K562 (cell line): Measurements from ENCODE around the gene HLA-DOB. TPM values are rescaled to one million over a fixed set of nuclear protein-coding genes. Genes with fewer than 3 reads are reported as not detected.

ENCODE experiments used
- ATAC-seq: fragments of 200-7000 bp; cut with Tn5 transposase; 3 replicates; pipeline ENCODE4 v1.9.1; 2020; ENCODE audit warnings: moderate library complexity
- BruUV-seq: library from RNA; stranded (reverse); fragments of 400-500 nt; replicated peaks from 2 replicates; lab custom pipeline; 2021; lab: Mats Ljungman, UMichigan
- CTCF ChIA-PET: fragments of 300-600 bp; formaldehyde crosslinking; extraction: SDS; loops from one replicate; lab custom pipeline; 2021; ENCODE audit warnings: low intra/inter-chr PET ratio; lab: Yijun Ruan, JAX
- POLR2A ChIA-PET: fragments of 300-600, 350-650 bp; sonication (Branson Sonifier 250); formaldehyde crosslinking; extraction: SDS; loops from one replicate; lab custom pipeline; 2021; ENCODE audit warnings: antibody characterized with exemption, inconsistent platforms; lab: Yijun Ruan, JAX
- DNase-seq, 4 experiments: peaks; one replicate each; pipeline versions ENCODE4 v3.0.0 to v3.0.0-alpha.2; 2011 to 2018; ENCODE audit warnings: low spot score in 3 of 4, mixed read lengths in 3 of 4; ENCODE audit errors: extremely low read depth in 1 of 4
- FAIRE-seq: peaks from 2 replicates; lab custom pipeline; 2011; peaks lifted over from hg19 to GRCh38; lab: Jason Lieb, UNC
- H2AFZ ChIP-seq: 2 replicates; pipeline ENCODE4 v1.6.0; 2011; ENCODE audit warnings: low read depth, low read length, control low read depth, inconsistent platforms
- H3K27ac ChIP-seq: fragments of 200-600 bp; 3 replicates; pipeline ENCODE4 v1.8.0; 2011; ENCODE audit warnings: low read depth, mild to moderate bottlenecking, control low read depth, inconsistent platforms, low read length, moderate library complexity, mixed read lengths; ENCODE audit errors: extremely low read depth
- H3K27me3 ChIP-seq, 2 experiments: fragments of 300-600 bp in 1 of 2; 2 replicates in 1 of 2; 3 replicates in 1 of 2; pipeline versions ENCODE4 v1.6.0 to v1.8.0; 2011; ENCODE audit warnings: inconsistent platforms in 2 of 2, low read length in 2 of 2, mild to moderate bottlenecking in 1 of 2, mixed read lengths in 1 of 2, moderate library complexity in 1 of 2; ENCODE audit not compliant: control insufficient read depth in 2 of 2, insufficient read depth in 2 of 2
- H3K36me3 ChIP-seq: fragments of 300-600 bp; 3 replicates; pipeline ENCODE4 v1.8.0; 2011; ENCODE audit warnings: mild to moderate bottlenecking, low read length, inconsistent platforms; ENCODE audit not compliant: control insufficient read depth, insufficient read depth
- H3K4me1 ChIP-seq, 2 experiments: fragments of 200-600 bp in 1 of 2; replicated peaks in 1 of 2; 2 replicates in 1 of 2; 3 replicates in 1 of 2; pipeline versions ENCODE4 v1.5.1 to v1.8.0; 2011; ENCODE audit warnings: inconsistent platforms in 2 of 2, low read length in 2 of 2, mild to moderate bottlenecking in 1 of 2, mixed read lengths in 1 of 2, moderate library complexity in 1 of 2; ENCODE audit not compliant: control insufficient read depth in 2 of 2, insufficient read depth in 2 of 2
- H3K4me2 ChIP-seq: 2 replicates; pipeline ENCODE4 v1.6.1; 2011; ENCODE audit warnings: low read length, control low read depth, inconsistent platforms, mixed read lengths; ENCODE audit not compliant: insufficient read depth
- H3K4me3 ChIP-seq: fragments of 200-600 bp; sonication (generic), shearing (Covaris generic); 2 replicates; pipeline ENCODE4 v1.5.1; 2016; ENCODE audit warnings: control low read depth, inconsistent platforms
- H3K79me2 ChIP-seq: fragments of 200-600 bp; 3 replicates; pipeline ENCODE4 v1.8.0; 2011; ENCODE audit warnings: low read length, inconsistent platforms; ENCODE audit not compliant: control insufficient read depth, insufficient read depth
- H3K9ac ChIP-seq, 2 experiments: 2 replicates each; pipeline versions ENCODE4 v1.6.0 to v1.6.1; 2011; ENCODE audit warnings: low read depth in 2 of 2, low read length in 2 of 2, control low read depth in 1 of 2, inconsistent platforms in 1 of 2, mild to moderate bottlenecking in 1 of 2, mixed read lengths in 1 of 2; ENCODE audit not compliant: insufficient read depth in 1 of 2
- H3K9me1 ChIP-seq: one replicate; pipeline ENCODE4 v1.6.0; 2011; ENCODE audit warnings: inconsistent platforms, mild to moderate bottlenecking, low read length, moderate library complexity; ENCODE audit not compliant: control insufficient read depth, insufficient read depth
- H3K9me3 ChIP-seq: replicated peaks from 2 replicates; pipeline ENCODE4 v1.5.1; 2011; ENCODE audit warnings: low read depth, low read length, inconsistent platforms; ENCODE audit not compliant: control insufficient read depth, insufficient read depth
- H4K20me1 ChIP-seq: replicated peaks from 2 replicates; pipeline ENCODE4 v1.6.1; 2011; ENCODE audit warnings: low read length, inconsistent platforms, mixed read lengths; ENCODE audit not compliant: control insufficient read depth, insufficient read depth
- EGR1 ChIP-seq: fragments of 450-650 bp; conservative IDR thresholded peaks from 2 replicates; pipeline ENCODE4 v1.6.1; 2017; ENCODE audit warnings: mild to moderate bottlenecking
- MTA2 ChIP-seq: fragments of 450-650 bp; IDR thresholded peaks from 2 replicates; pipeline ENCODE4 v1.6.1; 2016; ENCODE audit warnings: low read depth
- NCOR1 ChIP-seq: fragments of 450-650 bp; IDR thresholded peaks from 2 replicates; pipeline ENCODE4 v1.6.1; 2016; ENCODE audit warnings: mild to moderate bottlenecking, moderate library complexity
- PHB2 ChIP-seq: fragments of 450-650 bp; IDR thresholded peaks from 2 replicates; pipeline ENCODE4 v1.6.1; 2017; ENCODE audit warnings: low read depth
- SMARCC2 ChIP-seq: fragments of 450-650 bp; IDR thresholded peaks from 2 replicates; pipeline ENCODE4 v1.6.1; 2017; ENCODE audit warnings: antibody characterized with exemption, moderate library complexity, mild to moderate bottlenecking, low read depth
- TAF9B ChIP-seq: fragments of 450-650 bp; IDR thresholded peaks from 2 replicates; pipeline ENCODE4 v1.6.1; 2018; ENCODE audit warnings: mild to moderate bottlenecking; ENCODE audit not compliant: partially characterized antibody
- TAL1 ChIP-seq: fragments of 450-650 bp; IDR thresholded peaks from 2 replicates; pipeline ENCODE4 v1.6.1; 2016; ENCODE audit warnings: mild to moderate bottlenecking
- WGBS: fragments of 100-300 bp; shearing (Covaris generic); methylation state at CpG from one replicate; pipeline ENCODE4 v1.1.6; 2016; ENCODE audit warnings: low coverage, mixed read lengths; ENCODE audit not compliant: insufficient coverage; ENCODE audit errors: missing lambda C conversion rate; 5-methylcytosine and 5-hydroxymethylcytosine counted together
- in situ Hi-C: fragments of 300-500 bp; cut with MboI; formaldehyde crosslinking; loops from 4 replicates; pipeline ENCODE4 v1.15.0; 2018; ENCODE audit warnings: inconsistent platforms, mixed read lengths
- intact Hi-C: fragments of 100-400 bp; cut with micrococcal nuclease; formaldehyde crosslinking; loops from 2 replicates; pipeline ENCODE4 v1.14.2; 2022
- polyA plus RNA-seq, 8 experiments: library from polyadenylated mRNA; depleted of rRNA in 4 of 8; stranded (reverse) in 5 of 8; unstranded in 3 of 8; fragments of >200 nt; fragmentation: Nextera tagmentation in 2 of 8; fragmentation: Illumina TruSeq in 1 of 8; extraction: Ambion mirVana in 2 of 8; extraction: Trizol in 1 of 8; gene quantifications; 2 replicates each; pipeline versions ENCODE4 v1.2.1 to v1.2.3, GENCODE V29; 2011 to 2014; ENCODE audit warnings: inconsistent platforms in 1 of 8, missing spikeins in 1 of 8
- total RNA-seq, 7 experiments: library from RNA; depleted of rRNA in 6 of 7; stranded (reverse); fragments of >200 nt in 6 of 7; fragmentation: Illumina TruSeq in 2 of 7; extraction: Trizol in 2 of 7; gene quantifications; 2 replicates each; pipeline versions ENCODE4 v1.2.1 to v1.2.3, GENCODE V29; 2011 to 2021; ENCODE audit warnings: low replicate concordance in 1 of 7
- TF ChIP-seq, protein P1 (sequence below): sonication (generic); formaldehyde crosslinking; IDR thresholded peaks from 2 replicates; pipeline ENCODE4 v1.8.1; 2023; ENCODE audit warnings: missing genetic modification reagents, mild to moderate bottlenecking, borderline replicate concordance

HLA-DOB gene
- total and polyA plus RNA-seq, 9 of the 15 experiments (the other 6 are each of a cell fraction or from before 2014, with no cell fraction given), result 1.2 to 4.0 (median 2.5) TPM

DNA sequence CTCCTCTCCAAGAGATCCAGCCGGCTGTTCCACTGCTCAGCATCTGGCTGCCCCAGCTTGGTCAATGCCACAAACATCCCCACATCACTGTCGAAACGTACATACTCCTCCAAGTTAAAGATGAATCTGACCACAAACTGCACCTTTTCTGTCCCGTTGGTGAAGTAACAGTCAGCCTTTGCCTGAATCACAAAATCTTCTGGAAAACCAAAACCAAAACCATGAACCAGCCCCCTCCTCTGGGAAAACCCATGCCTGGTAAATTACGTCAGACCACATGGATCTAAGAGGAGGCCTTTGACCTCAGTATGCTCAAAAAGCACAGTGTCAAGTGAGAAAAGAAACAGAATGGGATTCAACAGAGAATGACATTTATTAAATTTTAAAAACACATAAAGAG is 1.7 kb downstream of the HLA-DOB start (continued):
- TF ChIP-seq, protein P1, sequence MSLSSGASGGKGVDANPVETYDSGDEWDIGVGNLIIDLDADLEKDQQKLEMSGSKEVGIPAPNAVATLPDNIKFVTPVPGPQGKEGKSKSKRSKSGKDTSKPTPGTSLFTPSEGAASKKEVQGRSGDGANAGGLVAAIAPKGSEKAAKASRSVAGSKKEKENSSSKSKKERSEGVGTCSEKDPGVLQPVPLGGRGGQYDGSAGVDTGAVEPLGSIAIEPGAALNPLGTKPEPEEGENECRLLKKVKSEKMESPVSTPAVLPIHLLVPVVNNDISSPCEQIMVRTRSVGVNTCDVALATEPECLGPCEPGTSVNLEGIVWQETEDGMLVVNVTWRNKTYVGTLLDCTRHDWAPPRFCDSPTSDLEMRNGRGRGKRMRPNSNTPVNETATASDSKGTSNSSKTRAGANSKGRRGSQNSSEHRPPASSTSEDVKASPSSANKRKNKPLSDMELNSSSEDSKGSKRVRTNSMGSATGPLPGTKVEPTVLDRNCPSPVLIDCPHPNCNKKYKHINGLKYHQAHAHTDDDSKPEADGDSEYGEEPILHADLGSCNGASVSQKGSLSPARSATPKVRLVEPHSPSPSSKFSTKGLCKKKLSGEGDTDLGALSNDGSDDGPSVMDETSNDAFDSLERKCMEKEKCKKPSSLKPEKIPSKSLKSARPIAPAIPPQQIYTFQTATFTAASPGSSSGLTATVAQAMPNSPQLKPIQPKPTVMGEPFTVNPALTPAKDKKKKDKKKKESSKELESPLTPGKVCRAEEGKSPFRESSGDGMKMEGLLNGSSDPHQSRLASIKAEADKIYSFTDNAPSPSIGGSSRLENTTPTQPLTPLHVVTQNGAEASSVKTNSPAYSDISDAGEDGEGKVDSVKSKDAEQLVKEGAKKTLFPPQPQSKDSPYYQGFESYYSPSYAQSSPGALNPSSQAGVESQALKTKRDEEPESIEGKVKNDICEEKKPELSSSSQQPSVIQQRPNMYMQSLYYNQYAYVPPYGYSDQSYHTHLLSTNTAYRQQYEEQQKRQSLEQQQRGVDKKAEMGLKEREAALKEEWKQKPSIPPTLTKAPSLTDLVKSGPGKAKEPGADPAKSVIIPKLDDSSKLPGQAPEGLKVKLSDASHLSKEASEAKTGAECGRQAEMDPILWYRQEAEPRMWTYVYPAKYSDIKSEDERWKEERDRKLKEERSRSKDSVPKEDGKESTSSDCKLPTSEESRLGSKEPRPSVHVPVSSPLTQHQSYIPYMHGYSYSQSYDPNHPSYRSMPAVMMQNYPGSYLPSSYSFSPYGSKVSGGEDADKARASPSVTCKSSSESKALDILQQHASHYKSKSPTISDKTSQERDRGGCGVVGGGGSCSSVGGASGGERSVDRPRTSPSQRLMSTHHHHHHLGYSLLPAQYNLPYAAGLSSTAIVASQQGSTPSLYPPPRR (CRISPR knock-in tag), result no peak
- no peak for TF ChIP-seq PHB2

DNA sequence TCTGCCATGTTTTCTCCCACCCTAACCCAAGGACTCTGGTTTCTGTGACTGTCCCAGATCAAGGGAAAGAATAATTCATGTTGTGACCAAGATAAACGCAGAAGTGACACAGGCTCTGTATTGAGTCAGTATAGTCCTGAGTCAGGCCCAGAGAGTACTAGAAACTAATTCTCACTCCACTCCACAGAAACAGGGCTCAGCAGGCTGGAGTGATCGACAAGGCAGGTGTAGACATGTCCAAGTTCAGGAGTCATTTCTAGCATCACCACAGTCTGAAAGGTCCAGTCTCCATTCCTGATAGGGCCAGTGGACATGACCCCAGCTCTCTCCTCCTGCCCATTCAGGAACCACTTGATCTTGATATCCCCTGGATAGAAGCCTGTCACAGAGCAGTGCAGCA is 2.7 kb downstream of the HLA-DOB start:
- Histone ChIP-seq H3K79me2 (no peaks in the 10 kb centered on the region), H3K4me1 (no peaks in the 10 kb centered on the region), H3K9ac (no peak overlapping the region), H2AFZ (no peak overlapping the region), H3K4me2 (no peak overlapping the region), H3K27ac (no peak overlapping the region), H3K9me3 (no peaks in the 10 kb centered on the region), H3K4me3 (no peak overlapping the region), H3K9me1 (peaks cover 3% of the 10 kb centered on the region), H3K36me3 (no peaks in the 10 kb centered on the region), H3K27me3 (peaks cover 6 to 19% of the 10 kb centered on the region in 2 experiments; a peak in 4 of 5 replicates), H4K20me1 (no peaks in the 10 kb centered on the region)
- POLR2A ChIA-PET, result interaction anchor here (0.8 to 1.8 kb wide), 3 partner anchors 9 to 39 kb away, joined by 5 to 6 read pairs (median 5); partner anchors contain the start of gene TAP1
- 14% methylated on average over 2 of the region's 2 CpGs for WGBS
- BruUV-seq, result no TSS peak
- FAIRE-seq, result no peak
- no peak for ATAC-seq
- TF ChIP-seq TAF9B (no peak), SMARCC2 (no peak), NCOR1 (no peak), EGR1 (no peak), TAL1 (no peak), MTA2 (no peak)
- in situ Hi-C loops, result no loop called here
- CTCF ChIA-PET, result no interaction called here
- no peak for DNase-seq
- intact Hi-C loops, result no loop called here
